Sigmoid colon (tissue), 4 donors: Measurements from ENCODE around the gene CASP3.

Experiments
- POLR2AphosphoS5 ChIP-seq, 4 donors: sonication (generic); formaldehyde crosslinking; IDR thresholded peaks; one replicate each; pipeline ENCODE4 v1.6.1; 2017; ENCODE audit warnings: antibody characterized with exemption in 4 of 4
- TF ChIP-seq, protein P1 (sequence below), 4 experiments: fragments of 450-650 bp in 3 of 4; fragments of 200-600 bp in 1 of 4; IDR thresholded peaks; one replicate each; pipeline ENCODE4 v1.5.1; 2016 to 2019; ENCODE audit warnings: antibody characterized with exemption in 4 of 4, mild to moderate bottlenecking in 3 of 4, moderate library complexity in 2 of 4

- TF ChIP-seq, protein P1, sequence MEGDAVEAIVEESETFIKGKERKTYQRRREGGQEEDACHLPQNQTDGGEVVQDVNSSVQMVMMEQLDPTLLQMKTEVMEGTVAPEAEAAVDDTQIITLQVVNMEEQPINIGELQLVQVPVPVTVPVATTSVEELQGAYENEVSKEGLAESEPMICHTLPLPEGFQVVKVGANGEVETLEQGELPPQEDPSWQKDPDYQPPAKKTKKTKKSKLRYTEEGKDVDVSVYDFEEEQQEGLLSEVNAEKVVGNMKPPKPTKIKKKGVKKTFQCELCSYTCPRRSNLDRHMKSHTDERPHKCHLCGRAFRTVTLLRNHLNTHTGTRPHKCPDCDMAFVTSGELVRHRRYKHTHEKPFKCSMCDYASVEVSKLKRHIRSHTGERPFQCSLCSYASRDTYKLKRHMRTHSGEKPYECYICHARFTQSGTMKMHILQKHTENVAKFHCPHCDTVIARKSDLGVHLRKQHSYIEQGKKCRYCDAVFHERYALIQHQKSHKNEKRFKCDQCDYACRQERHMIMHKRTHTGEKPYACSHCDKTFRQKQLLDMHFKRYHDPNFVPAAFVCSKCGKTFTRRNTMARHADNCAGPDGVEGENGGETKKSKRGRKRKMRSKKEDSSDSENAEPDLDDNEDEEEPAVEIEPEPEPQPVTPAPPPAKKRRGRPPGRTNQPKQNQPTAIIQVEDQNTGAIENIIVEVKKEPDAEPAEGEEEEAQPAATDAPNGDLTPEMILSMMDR (IDR thresholded peaks at IDR 0.05): no peak
- no peak for TF ChIP-seq POLR2AphosphoS5 (IDR thresholded peaks at IDR 0.05)
These were observed 13.0 kb upstream of the CASP3 start for GRCh38 chr4:184662236-184662635.
